ENCODE data around the gene INPP5D.

INPP5D gene

GRCh38 chr2:233075966-233076339 lies 15.8 kb downstream of the INPP5D start:
- peak; percentile 29 for DNase-seq (ENCODE audit: low spot score)

- DNase-seq (ENCODE audit: low spot score) = no peak
Observed at GRCh38 chr2:233076749-233077148, 16.6 kb downstream of the INPP5D start.

GRCh38 chr2:233079473-233079877 lies 19.3 kb downstream of the INPP5D start:
- peak; percentile 10 for DNase-seq (ENCODE audit: low spot score)

- peak; percentile 37 for DNase-seq (ENCODE audit: low spot score)
Observed at GRCh38 chr2:233079953-233080835, 20.1 kb downstream of the INPP5D start.

GRCh38 chr2:233080836-233081229 lies 20.7 kb downstream of the INPP5D start:
- no peak for DNase-seq (ENCODE audit: low spot score)

GRCh38 chr2:233081232-233081730 lies 21.1 kb downstream of the INPP5D start:
- peak; percentile 11 for DNase-seq (ENCODE audit: low spot score)

- no peak for DNase-seq (ENCODE audit: low spot score)
Observed at GRCh38 chr2:233081731-233082221, 21.6 kb downstream of the INPP5D start.

- no peak for DNase-seq (ENCODE audit: low spot score)
Observed at GRCh38 chr2:233082222-233082930, 22.2 kb downstream of the INPP5D start.

- DNase-seq (ENCODE audit: low spot score) = peak; percentile 40
Observed at GRCh38 chr2:233082931-233083755, 23.0 kb downstream of the INPP5D start.

GRCh38 chr2:233083782-233084181 lies 23.6 kb downstream of the INPP5D start:
- peak; percentile 5 for DNase-seq (ENCODE audit: low spot score)

GRCh38 chr2:233084488-233084887 lies 24.3 kb downstream of the INPP5D start:
- no peak for DNase-seq (ENCODE audit: low spot score)

GRCh38 chr2:233085037-233085838 lies 25.1 kb downstream of the INPP5D start:
- DNase-seq (ENCODE audit: low spot score) = no peak

GRCh38 chr2:233085839-233086150 lies 25.7 kb downstream of the INPP5D start:
- no peak for DNase-seq (ENCODE audit: low spot score)

- DNase-seq (ENCODE audit: low spot score) = no peak
Observed at GRCh38 chr2:233087713-233088112, 27.6 kb downstream of the INPP5D start.

- no peak for DNase-seq (ENCODE audit: low spot score)
Observed at GRCh38 chr2:233088972-233089345, 28.8 kb downstream of the INPP5D start.

- no peak for DNase-seq (ENCODE audit: low spot score)
Observed at GRCh38 chr2:233089851-233090250, 29.7 kb downstream of the INPP5D start.

- no peak for DNase-seq (ENCODE audit: low spot score)
Observed at GRCh38 chr2:233090879-233091278, 30.7 kb downstream of the INPP5D start.

GRCh38 chr2:233091595-233092375 lies 31.6 kb downstream of the INPP5D start:
- no peak for DNase-seq (ENCODE audit: low spot score)

GRCh38 chr2:233092432-233093165 lies 32.5 kb downstream of the INPP5D start:
- DNase-seq (ENCODE audit: low spot score) = no peak

- no peak for DNase-seq (ENCODE audit: low spot score)
Observed at GRCh38 chr2:233093166-233093448, 33.0 kb downstream of the INPP5D start.

Data from ecto neural progenitor cell (in vitro differentiated cells).